Fibroblast of lung (primary cell): ENCODE measurements around the gene VPS50. TPM values are rescaled to one million over a fixed set of nuclear protein-coding genes. Genes with fewer than 3 reads are reported as not detected.
A peak's percentile ranks its signal among the peaks of the same experiment; 100 is the strongest.

ENCODE experiments used
- DNase-seq, 2 donors: peaks; one replicate each; pipeline versions ENCODE4 v3.0.0 to v3.0.0-alpha.2; 2010; ENCODE audit warnings: low read depth in 2 of 2
- H2AFZ ChIP-seq: 2 replicates; pipeline ENCODE4 v1.5.1; 2012; ENCODE audit warnings: low read length, control low read depth, inconsistent platforms
- H3K27ac ChIP-seq: 2 replicates; pipeline ENCODE4 v1.5.1; 2011; ENCODE audit warnings: low read length, control low read depth; ENCODE audit not compliant: insufficient read depth
- H3K27me3 ChIP-seq: 2 replicates; pipeline ENCODE4 v1.5.1; 2011; ENCODE audit warnings: mild to moderate bottlenecking, low read length; ENCODE audit not compliant: control insufficient read depth, insufficient read depth
- H3K36me3 ChIP-seq: 2 replicates; pipeline ENCODE4 v1.5.1; 2011; ENCODE audit warnings: low read length; ENCODE audit not compliant: control insufficient read depth, insufficient read depth
- H3K4me1 ChIP-seq: 2 replicates; pipeline ENCODE4 v1.5.1; 2011; ENCODE audit warnings: low read length; ENCODE audit not compliant: control insufficient read depth, insufficient read depth; ENCODE audit errors: extremely low read depth
- H3K4me2 ChIP-seq: 2 replicates; pipeline ENCODE4 v1.5.1; 2011; ENCODE audit warnings: low read length, control low read depth; ENCODE audit not compliant: insufficient read depth; ENCODE audit errors: extremely low read depth
- H3K4me3 ChIP-seq, 4 experiments: fragments of 200-600 bp in 1 of 4; sonication (generic) in 1 of 4; replicated peaks in 1 of 4; 2 replicates each; pipeline ENCODE4 v1.5.1; 2011 to 2016; ENCODE audit warnings: low read length in 4 of 4, low read depth in 3 of 4, mild to moderate bottlenecking in 3 of 4, control low read depth in 2 of 4, inconsistent platforms in 1 of 4, mixed read lengths in 1 of 4; ENCODE audit not compliant: insufficient read depth in 1 of 4; ENCODE audit errors: control extremely low read depth in 1 of 4
- H3K79me2 ChIP-seq: 2 replicates; pipeline ENCODE4 v1.5.1; 2012; ENCODE audit warnings: mild to moderate bottlenecking, low read length, inconsistent platforms; ENCODE audit not compliant: control insufficient read depth, insufficient read depth
- H3K9ac ChIP-seq: 2 replicates; pipeline ENCODE4 v1.5.1; 2011; ENCODE audit warnings: mild to moderate bottlenecking, low read length, control low read depth; ENCODE audit not compliant: insufficient read depth
- H3K9me3 ChIP-seq: 2 replicates; pipeline ENCODE4 v1.5.1; 2012; ENCODE audit warnings: low read depth, low read length; ENCODE audit not compliant: control insufficient read depth, insufficient read depth
- H4K20me1 ChIP-seq: 2 replicates; pipeline ENCODE4 v1.5.1; 2011; ENCODE audit warnings: low read length; ENCODE audit not compliant: control insufficient read depth, insufficient read depth; ENCODE audit errors: extremely low read depth
- CTCF ChIP-seq, 2 donors: IDR thresholded peaks in 1 of 2; conservative IDR thresholded peaks in 1 of 2; 1 replicate in 1 of 2; 2 replicates in 1 of 2; pipeline ENCODE4 v1.5.1; 2011 to 2012; ENCODE audit warnings: low read length in 2 of 2, control low read depth in 1 of 2, inconsistent platforms in 1 of 2, low read depth in 1 of 2, mild to moderate bottlenecking in 1 of 2
- EZH2 ChIP-seq: IDR thresholded peaks from 2 replicates; pipeline ENCODE4 v1.5.1; 2012; ENCODE audit warnings: low read length, control low read depth, mild to moderate bottlenecking; ENCODE audit errors: missing control alignments
- polyA plus RNA-seq, 2 donors: library from polyadenylated mRNA; depleted of rRNA in 1 of 2; stranded (reverse) in 1 of 2; unstranded in 1 of 2; fragments of >200 nt; gene quantifications; 2 replicates each; pipeline ENCODE4 v1.2.1, GENCODE V29; 2011 to 2012; ENCODE audit warnings: missing spikeins in 1 of 2
- total RNA-seq: library from RNA; depleted of rRNA; stranded (reverse); fragments of >200 nt; gene quantifications from 2 replicates; pipeline ENCODE4 v1.2.1, GENCODE V29; 2014

VPS50 gene
- total and polyA plus RNA-seq, 2 donors (not counting 1 experiment from before 2014, with no cell fraction given), result 16.1 to 46.4 TPM

DNA sequence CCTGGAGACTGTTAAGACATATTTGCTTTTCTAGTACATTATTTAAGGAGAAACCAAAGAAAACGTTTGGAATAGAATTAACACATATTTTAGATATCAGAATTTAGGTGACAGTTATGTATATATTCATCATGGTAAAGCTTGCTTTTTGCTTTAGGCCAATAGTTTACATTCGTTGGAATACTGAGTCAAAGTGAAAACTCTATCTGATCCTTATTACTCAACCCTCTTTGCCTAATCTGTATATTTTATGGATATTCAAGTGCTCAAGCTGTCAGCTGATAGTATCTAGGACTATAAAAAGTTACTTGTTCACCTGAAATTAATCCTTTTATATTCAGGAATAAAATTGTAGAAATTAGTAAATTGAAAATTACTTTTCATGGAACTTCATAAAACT, 61.1 kb downstream of the VPS50 start:
- H4K20me1 ChIP-seq, result no peaks in the 10 kb centered on the region
- TF ChIP-seq EZH2, result no peak
- H3K9ac ChIP-seq, result no peak overlapping the region
- no peak overlapping the region for H2AFZ ChIP-seq
- no peaks in the 10 kb centered on the region for H3K9me3 ChIP-seq
- no peaks in the 10 kb centered on the region for H3K79me2 ChIP-seq
- no peak overlapping the region for H3K4me3 ChIP-seq
- H3K4me2 ChIP-seq, result no peak overlapping the region
- H3K36me3 ChIP-seq, result no peaks in the 10 kb centered on the region
- H3K4me1 ChIP-seq, result no peaks in the 10 kb centered on the region
- H3K27ac ChIP-seq, result no peak overlapping the region
- DNase-seq, result no peak
- no peaks in the 10 kb centered on the region for H3K27me3 ChIP-seq

- H3K9ac ChIP-seq, result no peak overlapping the region
- H3K27ac ChIP-seq, result no peak overlapping the region
Measured at GRCh38 chr7:93298206-93298605, 66.0 kb downstream of the VPS50 start.

DNA sequence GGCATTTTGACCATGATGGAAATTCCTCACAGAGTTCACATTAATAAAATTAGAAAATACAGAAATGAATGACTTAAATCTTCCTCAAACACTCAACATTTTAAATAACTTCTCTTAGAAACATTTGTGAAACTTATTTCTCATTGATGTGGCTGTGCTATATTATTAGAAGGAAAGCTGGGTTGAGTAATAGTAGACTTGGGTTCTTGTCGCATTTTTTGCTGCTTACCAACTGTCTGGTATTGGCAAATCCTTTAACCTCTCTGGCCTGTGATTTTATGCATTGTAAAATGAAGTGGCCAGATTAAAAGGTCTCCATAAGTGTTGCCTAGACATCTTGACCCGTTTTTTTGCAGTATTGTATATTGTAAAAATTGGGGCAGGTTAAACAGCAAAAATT, 66.5 kb downstream of the VPS50 start:
- Histone ChIP-seq H2AFZ (no peak overlapping the region), H3K79me2 (no peaks in the 10 kb centered on the region), H3K4me2 (no peak overlapping the region), H4K20me1 (no peaks in the 10 kb centered on the region), H3K9ac (no peak overlapping the region), H3K9me3 (no peaks in the 10 kb centered on the region), H3K4me1 (no peaks in the 10 kb centered on the region), H3K4me3 (no peak overlapping the region), H3K27me3 (no peaks in the 10 kb centered on the region), H3K36me3 (no peaks in the 10 kb centered on the region), H3K27ac (no peak overlapping the region)
- peak in 1 of 2 donors; percentile 72 for DNase-seq
- TF ChIP-seq EZH2 (no peak), CTCF (conservative IDR thresholded peaks at IDR 0.05 in 1 of 2, IDR thresholded peaks at IDR 0.05 in 1 of 2; ENCODE audit: low read depth in 1 of 2, low read length in 2 of 2) (no peak)

More at GRCh38 chr7:93298206-93298605, 66.0 kb downstream of the VPS50 start:
- Histone ChIP-seq H3K4me3 (no peak overlapping the region), H3K4me2 (no peak overlapping the region), H4K20me1 (no peaks in the 10 kb centered on the region), H3K36me3 (no peaks in the 10 kb centered on the region), H3K27me3 (no peaks in the 10 kb centered on the region), H3K9me3 (no peaks in the 10 kb centered on the region), H2AFZ (no peak overlapping the region), H3K4me1 (no peaks in the 10 kb centered on the region), H3K79me2 (no peaks in the 10 kb centered on the region)
- TF ChIP-seq CTCF (conservative IDR thresholded peaks at IDR 0.05 in 1 of 2, IDR thresholded peaks at IDR 0.05 in 1 of 2; ENCODE audit: low read depth in 1 of 2, low read length in 2 of 2), result no peak
- TF ChIP-seq EZH2, result no peak
- no peak for DNase-seq
